ENCODE results near the gene ASB2. TPM values are rescaled to one million over a fixed set of nuclear protein-coding genes. Genes with fewer than 3 reads are reported as not detected.

ASB2 gene
- total RNA-seq, 2 experiments from 2014 or later: 20.7 to 21.1 TPM

DNA sequence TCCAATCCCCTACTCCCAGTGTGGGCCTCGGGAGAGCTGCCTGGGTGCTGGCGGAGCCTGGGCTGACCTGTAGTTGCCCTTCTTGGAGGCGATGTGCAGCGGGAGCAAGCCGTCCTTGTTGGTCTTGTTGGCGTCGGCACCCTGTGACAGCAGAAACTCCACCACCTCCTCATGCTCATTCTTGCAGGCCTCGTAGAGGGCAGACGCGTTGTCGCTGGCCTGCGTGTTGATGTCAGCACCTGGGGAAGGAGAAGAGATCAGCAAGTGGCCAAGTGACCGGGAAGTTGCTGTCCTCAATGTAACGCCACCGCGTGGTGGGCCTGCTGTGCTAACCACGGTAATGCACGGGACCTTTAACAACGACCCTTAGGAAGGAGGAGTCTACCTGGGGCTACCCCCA is 29.1 kb downstream of the ASB2 start:
- peaks cover 13% of the 10 kb centered on the region for H3K4me1 Mint-ChIP-seq
- ChIA-PET POLR2A (no interaction called here), CTCF (interaction anchor here (0.9 to 1.2 kb wide), 2 partner anchors 16 to 51 kb away, joined by 3 to 5 read pairs; no protein-coding TSS in a partner anchor)

DNA sequence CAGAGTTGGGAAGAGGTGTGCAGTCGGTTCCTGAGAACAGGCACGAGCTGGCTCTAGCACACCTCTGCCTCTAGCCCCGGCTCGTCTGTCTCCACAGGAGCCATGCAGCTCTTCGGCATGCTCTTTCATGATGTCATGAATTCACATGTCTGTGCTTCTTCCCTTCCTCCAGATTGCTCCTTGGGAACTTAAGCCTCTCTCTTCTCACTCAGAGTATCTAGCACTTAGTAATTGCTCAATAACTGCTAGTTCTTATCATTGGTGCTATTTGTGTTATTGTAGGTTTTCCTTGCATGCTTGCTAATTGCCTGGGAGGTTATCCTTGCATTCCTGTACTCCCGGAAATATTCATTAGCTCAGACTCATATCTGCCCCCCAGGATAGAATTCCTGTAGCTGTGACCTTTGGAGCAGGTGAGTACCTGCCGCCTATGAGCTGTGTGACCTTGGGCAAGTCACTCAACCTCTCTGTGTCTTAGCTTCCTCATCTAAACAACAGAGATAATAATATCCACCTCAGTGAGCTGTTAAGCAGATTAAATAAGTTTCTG is 29.8 kb downstream of the ASB2 start:
- DNase-seq: no peak
- H3K27ac Mint-ChIP-seq: no peak overlapping the region
- H3K27me3 Mint-ChIP-seq: no peaks in the 10 kb centered on the region
- CTCF ChIA-PET: interaction anchor here (0.6 to 2.5 kb wide), 7 partner anchors 14 to 289 kb away, joined by 3 to 8 read pairs (median 4); partner anchors contain the start of gene CCDC197
- peaks cover 8% of the 10 kb centered on the region for H3K4me1 Mint-ChIP-seq
- H3K36me3 Mint-ChIP-seq (ENCODE audit: low read depth): peaks cover 41% of the 10 kb centered on the region
- H3K9me3 Mint-ChIP-seq: no peaks in the 10 kb centered on the region
- no peak overlapping the region for H3K4me3 Mint-ChIP-seq
- POLR2A ChIA-PET: interaction anchor here (0.5 to 0.7 kb wide), 2 partner anchors 34 to 87 kb away, joined by 3 read pairs; no protein-coding TSS in a partner anchor

More for the DNA sequence above, 29.1 kb downstream of the ASB2 start:
- Mint-ChIP-seq H3K27me3 (no peaks in the 10 kb centered on the region), H3K36me3 (ENCODE audit: low read depth) (peaks cover 38% of the 10 kb centered on the region), H3K9me3 (no peaks in the 10 kb centered on the region), H3K27ac (no peak overlapping the region), H3K4me3 (no peak overlapping the region)
- DNase-seq: no peak

DNA sequence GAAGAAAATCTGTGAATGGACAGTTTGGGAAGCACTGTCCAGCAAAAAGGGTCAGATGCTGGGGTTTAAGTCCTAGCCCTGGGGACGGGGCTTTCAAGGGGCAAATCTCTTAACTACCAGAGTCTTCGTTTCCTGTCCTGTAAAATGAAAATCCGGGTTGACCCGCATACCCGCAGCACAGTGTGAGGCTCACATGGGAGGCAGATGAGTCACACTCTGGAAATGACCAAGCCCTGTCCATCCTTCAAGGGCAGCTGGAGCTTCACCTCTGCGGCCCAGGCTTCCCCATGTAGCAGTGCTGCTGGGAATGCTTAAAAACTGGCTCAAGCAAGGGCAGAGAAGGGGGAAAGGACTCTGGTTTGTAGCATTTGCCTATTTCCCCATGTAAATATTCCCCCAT is 30.3 kb downstream of the ASB2 start:
- Mint-ChIP-seq H3K36me3 (ENCODE audit: low read depth) (peaks cover 44% of the 10 kb centered on the region), H3K4me3 (no peak overlapping the region), H3K9me3 (no peaks in the 10 kb centered on the region), H3K4me1 (peaks cover 11% of the 10 kb centered on the region), H3K27me3 (no peaks in the 10 kb centered on the region), H3K27ac (no peak overlapping the region)
- no peak for DNase-seq
- POLR2A ChIA-PET: interaction anchor here (0.7 kb wide), 1 partner anchor 88 kb away, joined by 3 read pairs; no protein-coding TSS in a partner anchor
- CTCF ChIA-PET: interaction anchor here (0.6 to 2.5 kb wide), 5 partner anchors 15 to 289 kb away, joined by 4 to 8 read pairs (median 4); partner anchors contain the start of gene CCDC197

- Mint-ChIP-seq H3K4me1 (peaks cover 15% of the 10 kb centered on the region), H3K9me3 (no peaks in the 10 kb centered on the region), H3K27me3 (no peaks in the 10 kb centered on the region), H3K27ac (no peak overlapping the region), H3K36me3 (ENCODE audit: low read depth) (peaks cover 38% of the 10 kb centered on the region), H3K4me3 (no peak overlapping the region)
- ChIA-PET POLR2A (no interaction called here), CTCF (interaction anchor here (0.7 to 2.5 kb wide), 5 partner anchors 9 to 192 kb away, joined by 3 to 8 read pairs (median 3); no protein-coding TSS in a partner anchor)
- no peak for DNase-seq
Measured at GRCh38 chr14:93945070-93945399, 31.3 kb downstream of the ASB2 start.

GRCh38 chr14:93944348-93945069 is 31.9 kb downstream of the ASB2 start:
- Mint-ChIP-seq H3K27me3 (no peaks in the 10 kb centered on the region), H3K4me3 (no peak overlapping the region), H3K27ac (no peak overlapping the region), H3K36me3 (ENCODE audit: low read depth) (peaks cover 37% of the 10 kb centered on the region), H3K9me3 (no peaks in the 10 kb centered on the region), H3K4me1 (peaks cover 20% of the 10 kb centered on the region)
- POLR2A ChIA-PET: no interaction called here
- CTCF ChIA-PET: interaction anchor here (0.7 to 2.9 kb wide), 7 partner anchors 9 to 192 kb away, joined by 3 to 12 read pairs (median 3); no protein-coding TSS in a partner anchor
- DNase-seq: no peak

DNA sequence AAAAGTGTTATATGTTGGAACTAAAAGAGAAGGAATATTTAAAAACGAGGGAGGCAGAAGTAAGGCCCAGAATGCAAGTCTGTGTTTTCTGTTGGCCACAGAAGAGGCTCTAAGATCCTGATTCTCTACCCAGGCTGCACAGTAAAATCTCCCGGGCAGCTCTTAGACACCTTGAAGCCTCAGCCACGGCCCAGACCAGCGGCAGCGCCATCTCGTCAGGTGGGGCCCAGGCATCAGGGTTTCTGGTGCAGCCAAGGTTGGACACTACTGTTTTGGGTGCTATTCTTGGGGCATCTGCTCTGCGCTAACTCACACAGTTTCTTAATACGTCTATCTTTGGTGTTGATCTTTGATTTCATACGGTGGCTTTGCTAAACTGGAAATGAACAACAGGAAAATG is 32.4 kb downstream of the ASB2 start:
- no peak for DNase-seq
- Mint-ChIP-seq H3K36me3 (ENCODE audit: low read depth) (peaks cover 35% of the 10 kb centered on the region), H3K4me1 (peaks cover 23% of the 10 kb centered on the region)

GRCh38 chr14:93943052-93943451 is 33.3 kb downstream of the ASB2 start:
- ChIA-PET CTCF (interaction anchor here (0.7 to 5.4 kb wide), 11 partner anchors 10 to 237 kb away, joined by 3 to 54 read pairs (median 4); no protein-coding TSS in a partner anchor), POLR2A (no interaction called here)
- no peak for DNase-seq
- H3K4me1 Mint-ChIP-seq: peaks cover 27% of the 10 kb centered on the region
- H3K27ac Mint-ChIP-seq: no peak overlapping the region
- peaks cover 39% of the 10 kb centered on the region for H3K36me3 Mint-ChIP-seq (ENCODE audit: low read depth)
- no peak overlapping the region for H3K4me3 Mint-ChIP-seq
- H3K27me3 Mint-ChIP-seq: no peaks in the 10 kb centered on the region
- no peaks in the 10 kb centered on the region for H3K9me3 Mint-ChIP-seq

More for the DNA sequence above, 32.4 kb downstream of the ASB2 start:
- no peak overlapping the region for H3K4me3 Mint-ChIP-seq
- H3K27ac Mint-ChIP-seq: no peak overlapping the region
- ChIA-PET POLR2A (no interaction called here), CTCF (interaction anchor here (0.8 to 2.9 kb wide), 7 partner anchors 8 to 61 kb away, joined by 3 to 12 read pairs (median 5); no protein-coding TSS in a partner anchor)
- H3K27me3 Mint-ChIP-seq: no peaks in the 10 kb centered on the region
- H3K9me3 Mint-ChIP-seq: no peaks in the 10 kb centered on the region

DNA sequence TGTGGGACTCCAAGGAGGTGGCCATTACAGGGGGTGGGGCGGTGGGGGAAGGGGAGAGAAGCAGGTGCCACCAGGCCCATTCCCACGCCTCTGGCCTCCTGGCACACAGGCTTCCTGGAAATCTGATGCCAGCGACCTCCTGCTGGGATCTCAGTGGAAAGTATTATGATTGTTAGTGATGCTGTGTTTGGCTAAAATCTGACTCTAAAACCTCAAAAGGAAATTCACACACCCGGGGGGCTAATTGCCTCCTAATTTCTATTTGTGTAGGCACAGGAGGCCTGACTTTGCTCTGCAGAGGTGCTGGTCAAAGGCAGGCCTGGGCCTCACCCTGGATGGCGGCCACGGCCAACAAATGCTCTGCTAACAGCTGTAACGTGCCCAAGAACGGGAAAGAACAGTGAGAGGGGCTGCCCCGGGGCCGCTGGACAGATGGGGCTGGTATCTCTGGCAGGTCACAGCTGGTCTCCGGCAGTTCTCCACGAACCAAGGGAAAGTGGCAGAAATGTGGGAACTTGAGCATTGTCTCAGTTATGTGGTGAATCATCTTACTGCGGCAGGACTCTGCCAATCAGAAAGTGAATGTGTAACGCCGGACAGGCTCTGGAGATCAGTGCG is 35.0 kb downstream of the ASB2 start:
- Mint-ChIP-seq H3K27me3 (no peaks in the 10 kb centered on the region), H3K4me1 (peaks cover 31% of the 10 kb centered on the region), H3K4me3 (no peak overlapping the region), H3K27ac (no peak overlapping the region), H3K9me3 (no peaks in the 10 kb centered on the region), H3K36me3 (ENCODE audit: low read depth) (peaks cover 37% of the 10 kb centered on the region)
- ChIA-PET CTCF (interaction anchor here (1.0 to 5.4 kb wide), 11 partner anchors 9 to 190 kb away, joined by 3 to 112 read pairs (median 19); partner anchors contain the start of gene CCDC197), POLR2A (interaction anchor here (0.6 kb wide), 1 partner anchor 37 kb away, joined by 3 read pairs; no protein-coding TSS in a partner anchor)
- no peak for DNase-seq

- DNase-seq: no peak
- H3K36me3 Mint-ChIP-seq (ENCODE audit: low read depth): peaks cover 39% of the 10 kb centered on the region
- no peaks in the 10 kb centered on the region for H3K27me3 Mint-ChIP-seq
- no peaks in the 10 kb centered on the region for H3K9me3 Mint-ChIP-seq
- CTCF ChIA-PET: interaction anchor here (0.6 to 5.4 kb wide), 38 partner anchors 10 to 836 kb away, joined by 3 to 112 read pairs (median 8); partner anchors contain the start of genes CCDC197 and FAM181A
- no peak overlapping the region for H3K4me3 Mint-ChIP-seq
- H3K27ac Mint-ChIP-seq: peak overlapping the region; percentile 48
- POLR2A ChIA-PET: interaction anchor here (1.2 to 1.5 kb wide), 2 partner anchors 30 to 56 kb away, joined by 3 to 7 read pairs; partner anchors contain the start of gene CCDC197
- peaks cover 31% of the 10 kb centered on the region for H3K4me1 Mint-ChIP-seq
Measured at GRCh38 chr14:93940437-93940836, 35.9 kb downstream of the ASB2 start.

GRCh38 chr14:93939304-93940229 is 36.8 kb downstream of the ASB2 start:
- ChIA-PET CTCF (interaction anchor here (0.6 to 5.4 kb wide), 51 partner anchors 9 to 835 kb away, joined by 3 to 112 read pairs (median 6); partner anchors contain the start of genes ASB2, CCDC197, FAM181A and OTUB2), POLR2A (interaction anchor here (0.7 to 1.5 kb wide), 4 partner anchors 31 to 97 kb away, joined by 3 to 7 read pairs (median 3); partner anchors contain the start of gene CCDC197)
- H3K4me3 Mint-ChIP-seq: peak overlapping the region; percentile 62
- DNase-seq: peak; percentile 87
- H3K27me3 Mint-ChIP-seq: no peaks in the 10 kb centered on the region
- H3K27ac Mint-ChIP-seq: peak overlapping the region; percentile 77
- H3K4me1 Mint-ChIP-seq: peaks cover 31% of the 10 kb centered on the region
- peaks cover 33% of the 10 kb centered on the region for H3K36me3 Mint-ChIP-seq (ENCODE audit: low read depth)
- H3K9me3 Mint-ChIP-seq: no peaks in the 10 kb centered on the region

GRCh38 chr14:93938751-93939303 is 37.5 kb downstream of the ASB2 start:
- POLR2A ChIA-PET: interaction anchor here (1.1 kb wide), 1 partner anchor 98 kb away, joined by 3 read pairs; no protein-coding TSS in a partner anchor
- no peaks in the 10 kb centered on the region for H3K27me3 Mint-ChIP-seq
- H3K9me3 Mint-ChIP-seq: no peaks in the 10 kb centered on the region
- CTCF ChIA-PET: interaction anchor here (1.1 to 5.4 kb wide), 22 partner anchors 11 to 243 kb away, joined by 3 to 112 read pairs (median 16); partner anchors contain the start of genes CCDC197 and FAM181A
- peak overlapping the region; percentile 62 for H3K4me3 Mint-ChIP-seq
- DNase-seq: no peak
- peak overlapping the region; percentile 77 for H3K27ac Mint-ChIP-seq
- H3K4me1 Mint-ChIP-seq: peaks cover 31% of the 10 kb centered on the region
- H3K36me3 Mint-ChIP-seq (ENCODE audit: low read depth): peaks cover 30% of the 10 kb centered on the region
